ENCODE results near the gene YWHAE. TPM values are rescaled to one million over a fixed set of nuclear protein-coding genes. Genes with fewer than 3 reads are reported as not detected.

The YWHAE gene
- total and polyA plus RNA-seq, 9 of the 15 experiments (the other 6 are each of a cell fraction or from before 2014, with no cell fraction given): 184 to 727 (median 448) TPM

DNA sequence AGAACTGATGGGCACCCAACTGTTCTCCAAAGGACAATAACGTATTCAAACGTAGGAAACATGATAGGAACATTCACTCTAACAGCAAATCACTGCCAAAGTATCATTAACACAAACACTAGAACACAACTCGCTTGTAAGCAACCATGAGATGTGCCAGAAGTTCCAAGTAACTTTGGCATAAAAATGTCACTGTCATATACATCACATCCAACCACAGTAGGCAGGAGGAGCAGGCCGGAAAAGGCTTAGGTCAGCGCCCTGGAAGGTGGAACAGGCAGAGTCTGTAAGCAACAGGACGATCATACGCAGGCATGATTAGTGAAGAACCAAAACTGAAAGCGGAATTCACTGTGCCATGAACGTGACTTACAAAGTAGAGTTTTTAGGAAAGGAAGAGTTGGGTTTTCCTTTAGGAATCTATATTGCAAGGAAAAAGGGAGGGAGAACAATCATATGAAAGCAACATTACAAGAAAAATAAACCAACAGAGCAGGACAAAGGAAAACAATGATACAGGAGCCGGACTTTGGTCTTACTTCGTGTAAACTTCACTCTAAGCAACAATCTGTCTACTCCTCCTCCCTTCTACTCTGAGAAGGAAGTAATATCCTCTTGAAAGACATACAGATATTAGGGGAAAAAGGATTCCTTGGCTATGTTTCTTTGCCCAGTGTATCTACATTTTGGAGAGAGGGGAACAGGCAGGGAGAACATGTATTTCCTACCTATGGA, 52.3 kb downstream of the YWHAE start (continued):
- no peak for TF ChIP-seq DEAF1 (CRISPR knock-in tag; IDR thresholded peaks at IDR 0.05)

DNA sequence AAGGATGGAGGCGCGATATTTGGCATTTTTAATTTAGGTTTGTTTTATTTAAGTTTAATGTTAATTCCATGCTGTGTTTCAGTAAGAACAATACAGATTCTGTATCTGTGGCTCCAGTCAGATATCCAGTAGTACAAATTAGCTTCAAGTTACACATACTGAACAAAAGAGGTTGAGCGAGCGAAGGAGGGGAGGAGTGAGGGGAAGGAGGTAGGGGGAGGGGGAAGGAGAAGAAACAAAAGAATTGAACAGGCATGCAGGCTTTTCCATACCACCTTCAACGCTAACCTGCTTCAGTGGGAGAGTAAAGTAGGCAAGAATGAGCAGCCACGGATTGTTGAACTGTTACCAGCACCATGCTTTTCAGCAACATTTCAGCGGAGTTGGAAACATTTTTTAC, 55.5 kb downstream of the YWHAE start:
- POLR2A ChIA-PET: interaction anchor here (0.6 kb wide), 2 partner anchors 37 to 132 kb away, joined by 3 to 4 read pairs; no protein-coding TSS in a partner anchor
- BruUV-seq (replicated peaks): TSS peak; percentile 94
- no peak overlapping the region for H3K4me2 ChIP-seq (ENCODE audit: insufficient read depth, low read length)

More for the DNA sequence above, 55.5 kb downstream of the YWHAE start:
- Histone ChIP-seq H3K9me1 (ENCODE audit: control insufficient read depth, insufficient read depth, low read length) (no peaks in the 10 kb centered on the region), H3K36me3 (ENCODE audit: control insufficient read depth, insufficient read depth, low read length) (peaks cover 53% of the 10 kb centered on the region), H3K79me2 (ENCODE audit: control insufficient read depth, insufficient read depth, low read length) (peaks cover 17% of the 10 kb centered on the region), H3K9me3 (replicated peaks; ENCODE audit: control insufficient read depth, insufficient read depth, low read depth, low read length) (no peaks in the 10 kb centered on the region), H3K27ac (ENCODE audit: extremely low read depth, low read depth, low read length) (no peak overlapping the region), H3K27me3 (ENCODE audit: control insufficient read depth in 2 of 2, insufficient read depth in 2 of 2, low read length in 2 of 2) (no peaks in the 10 kb centered on the region), H3K9ac (ENCODE audit: insufficient read depth in 1 of 2, low read depth in 2 of 2, low read length in 2 of 2) (no peak overlapping the region), H2AFZ (ENCODE audit: low read depth, low read length) (no peak overlapping the region), H3K4me3 (no peak overlapping the region), H3K4me1 (replicated peaks in 1 of 2; ENCODE audit: control insufficient read depth in 2 of 2, insufficient read depth in 2 of 2, low read length in 2 of 2) (no peaks in the 10 kb centered on the region; a peak in 1 of 5 replicates), H4K20me1 (replicated peaks; ENCODE audit: control insufficient read depth, insufficient read depth, low read length) (no peaks in the 10 kb centered on the region)
- WGBS (ENCODE audit: insufficient coverage, low coverage, missing lambda C conversion rate): 92% methylated on average over 6 of the region's 7 CpGs
- intact Hi-C loops (cut with micrococcal nuclease): no loop called here
- CTCF ChIA-PET (ENCODE audit: low intra/inter-chr PET ratio): no interaction called here
- TF ChIP-seq DPF2 (IDR thresholded peaks at IDR 0.05) (no peak), BCLAF1 (IDR thresholded peaks at IDR 0.05; ENCODE audit: borderline replicate concordance in 1 of 2, control insufficient read depth in 1 of 2, low read depth in 2 of 2, low read length in 1 of 2) (no peak), ETV1 (tag; conservative IDR thresholded peaks at IDR 0.05; ENCODE audit: low read depth) (no peak), SMARCB1 (IDR thresholded peaks at IDR 0.05; ENCODE audit: insufficient read length, low read depth) (no peak), ZNF780A (CRISPR knock-in tag; IDR thresholded peaks at IDR 0.05) (no peak), SIRT6 (IDR thresholded peaks at IDR 0.05; ENCODE audit: low read depth, low read length) (no peak), TCF3 (CRISPR knock-in tag; IDR thresholded peaks at IDR 0.05) (no peak), ZNF232 (CRISPR knock-in tag; IDR thresholded peaks at IDR 0.05) (no peak), HNRNPH1 (optimal IDR thresholded peaks at IDR 0.05; ENCODE audit: low read depth, low read length) (no peak)
- in situ Hi-C loops (cut with MboI): no loop called here
- FAIRE-seq (no peak), ATAC-seq (no peak), DNase-seq (ENCODE audit: extremely low read depth in 1 of 4, low spot score in 3 of 4) (no peak)

Measured in K562 (cell line).